ENCODE measurements around the gene NBPF3. TPM values are rescaled to one million over a fixed set of nuclear protein-coding genes. Genes with fewer than 3 reads are reported as not detected.
A peak's percentile ranks its signal among the peaks of the same experiment; 100 is the strongest.

NBPF3 gene
- total RNA-seq, 1 experiment from 2014 or later: 5.6 TPM

- DNase-seq (ENCODE audit: low spot score): no peak
Measured at GRCh38 chr1:21494196-21494595, 54.3 kb downstream of the NBPF3 start.

- no peak for DNase-seq (ENCODE audit: low spot score)
Measured at GRCh38 chr1:21495225-21495820, 55.4 kb downstream of the NBPF3 start.

GRCh38 chr1:21496063-21496462, 56.1 kb downstream of the NBPF3 start:
- no peak for DNase-seq (ENCODE audit: low spot score)

GRCh38 chr1:21496886-21497285, 56.9 kb downstream of the NBPF3 start:
- no peak for DNase-seq (ENCODE audit: low spot score)

- no peak for DNase-seq (ENCODE audit: low spot score)
Measured at GRCh38 chr1:21497466-21498061, 57.6 kb downstream of the NBPF3 start.

GRCh38 chr1:21499283-21499950, 59.5 kb downstream of the NBPF3 start:
- DNase-seq (ENCODE audit: low spot score): no peak

- DNase-seq (ENCODE audit: low spot score): no peak
Measured at GRCh38 chr1:21503706-21504377, 63.9 kb downstream of the NBPF3 start.

GRCh38 chr1:21506804-21507203, 66.9 kb downstream of the NBPF3 start:
- DNase-seq (ENCODE audit: low spot score): no peak

- no peak for DNase-seq (ENCODE audit: low spot score)
Measured at GRCh38 chr1:21507511-21508270, 67.8 kb downstream of the NBPF3 start.

- DNase-seq (ENCODE audit: low spot score): no peak
Measured at GRCh38 chr1:21508580-21509350, 68.8 kb downstream of the NBPF3 start.

- no peak for DNase-seq (ENCODE audit: low spot score)
Measured at GRCh38 chr1:21509351-21510112, 69.6 kb downstream of the NBPF3 start, which contains the start of gene ALPL. TSS of gene ALPL (plus strand) at chr1:21509423. CDS start at chr1:21554082, 44,659 bp downstream.

GRCh38 chr1:21510113-21510493, 70.2 kb downstream of the NBPF3 start:
- DNase-seq (ENCODE audit: low spot score): no peak

- DNase-seq (ENCODE audit: low spot score): no peak
Measured at GRCh38 chr1:21510885-21511578, 71.1 kb downstream of the NBPF3 start.

GRCh38 chr1:21511579-21512522, 71.9 kb downstream of the NBPF3 start:
- DNase-seq (ENCODE audit: low spot score): peak; percentile 65

- no peak for DNase-seq (ENCODE audit: low spot score)
Measured at GRCh38 chr1:21514245-21514644, 74.3 kb downstream of the NBPF3 start.

- no peak for DNase-seq (ENCODE audit: low spot score)
Measured at GRCh38 chr1:21517161-21517589, 77.2 kb downstream of the NBPF3 start.

- DNase-seq (ENCODE audit: low spot score): no peak
Measured at GRCh38 chr1:21517660-21518480, 77.9 kb downstream of the NBPF3 start.

Data from A172 (cell line).